GM12872 (cell line): Measurements from ENCODE around the gene ZNF555.

Experiments
- CTCF ChIP-seq: IDR thresholded peaks from 3 replicates; pipeline ENCODE4 v1.5.1; 2011; ENCODE audit warnings: low read depth, mild to moderate bottlenecking, low read length, moderate library complexity; ENCODE audit not compliant: insufficient read depth

The ZNF555 gene

GRCh38 chr19:2810141-2811091, 30.9 kb upstream of the ZNF555 start:
- TF ChIP-seq CTCF = no peak

- no peak for TF ChIP-seq CTCF
Measured at GRCh38 chr19:2811221-2811722, 30.0 kb upstream of the ZNF555 start.

- TF ChIP-seq CTCF = no peak
Measured at GRCh38 chr19:2811735-2812413, 29.4 kb upstream of the ZNF555 start.

GRCh38 chr19:2812414-2813234, 28.7 kb upstream of the ZNF555 start:
- TF ChIP-seq CTCF = no peak

- TF ChIP-seq CTCF = no peak
Measured at GRCh38 chr19:2813235-2814160, 27.8 kb upstream of the ZNF555 start.

GRCh38 chr19:2814426-2814825, 26.8 kb upstream of the ZNF555 start:
- no peak for TF ChIP-seq CTCF
